HepG2 (cell line): ENCODE results near the gene ZNF792. TPM values are rescaled to one million over a fixed set of nuclear protein-coding genes. Genes with fewer than 3 reads are reported as not detected.
A peak's percentile ranks its signal among the peaks of the same experiment; 100 is the strongest.

Experiments
- CBX2 ChIP-seq, 2 experiments: fragments of 200-600 bp in 1 of 2; sonication (generic); formaldehyde crosslinking in 1 of 2; IDR thresholded peaks; 2 replicates each; pipeline versions ENCODE4 v1.7.0 to v1.8.1; 2018 to 2022; ENCODE audit warnings: low read depth in 2 of 2, low read length in 1 of 2, mild to moderate bottlenecking in 1 of 2, missing genetic modification reagents in 1 of 2
- CENPX ChIP-seq: sonication (generic); formaldehyde crosslinking; IDR thresholded peaks from 2 replicates; pipeline ENCODE4 v1.9.0; 2021; ENCODE audit warnings: mild to moderate bottlenecking, missing genetic modification reagents, moderate library complexity
- DMTF1 ChIP-seq: sonication (generic); formaldehyde crosslinking; IDR thresholded peaks from 2 replicates; pipeline ENCODE4 v1.4.0; 2020; ENCODE audit warnings: mild to moderate bottlenecking, missing genetic modification reagents
- SMYD3 ChIP-seq: sonication (generic); formaldehyde crosslinking; IDR thresholded peaks from 2 replicates; pipeline ENCODE4 v1.8.1; 2023; ENCODE audit warnings: mild to moderate bottlenecking, missing genetic modification reagents
- ZFP82 ChIP-seq: sonication (generic); formaldehyde crosslinking; IDR thresholded peaks from 2 replicates; pipeline ENCODE4 v1.5.1; 2020; ENCODE audit warnings: mild to moderate bottlenecking, missing genetic modification reagents, borderline replicate concordance
- ZNF180 ChIP-seq: sonication (generic); formaldehyde crosslinking; IDR thresholded peaks from 2 replicates; pipeline ENCODE4 v1.4.0; 2020; ENCODE audit warnings: low read depth, missing genetic modification reagents, borderline replicate concordance
- ZNF276 ChIP-seq: sonication (generic); formaldehyde crosslinking; IDR thresholded peaks from 2 replicates; pipeline ENCODE4 v1.4.0; 2020; ENCODE audit warnings: mild to moderate bottlenecking, low read depth, missing genetic modification reagents
- ZNF614 ChIP-seq: IDR thresholded peaks from 2 replicates; pipeline ENCODE4 v1.6.1; 2018; ENCODE audit warnings: missing biosample characterization, missing genetic modification reagents, inconsistent platforms, borderline replicate concordance
- ZNF670 ChIP-seq: sonication (generic); formaldehyde crosslinking; IDR thresholded peaks from 2 replicates; pipeline ENCODE4 v1.8.0; 2022; ENCODE audit warnings: mild to moderate bottlenecking, missing genetic modification reagents, borderline replicate concordance
- ZNF687 ChIP-seq: sonication (generic); formaldehyde crosslinking; IDR thresholded peaks from 2 replicates; pipeline ENCODE4 v1.5.1; 2020; ENCODE audit warnings: mild to moderate bottlenecking, missing genetic modification reagents, moderate library complexity
- ZNF724P ChIP-seq: sonication (generic); formaldehyde crosslinking; IDR thresholded peaks from 2 replicates; pipeline ENCODE4 v1.8.0; 2022; ENCODE audit warnings: missing genetic modification reagents, borderline replicate concordance
- polyA plus RNA-seq, 8 experiments: library from polyadenylated mRNA; depleted of rRNA in 3 of 8; stranded (reverse) in 7 of 8; unstranded in 1 of 8; fragments of >200 nt; fragmentation: Illumina TruSeq in 4 of 8; extraction: Trizol in 4 of 8; gene quantifications; 2 replicates each; pipeline versions ENCODE4 v1.2.1 to v1.2.3, GENCODE V29; 2011 to 2016; ENCODE audit warnings: low read depth in 4 of 8, missing spikeins in 1 of 8, mixed read lengths in 1 of 8; ENCODE audit not compliant: insufficient read depth in 1 of 8
- total RNA-seq, 5 experiments: library from RNA; depleted of rRNA; stranded (reverse); fragments of >200 nt; fragmentation: Illumina TruSeq; extraction: Trizol; gene quantifications; 2 replicates each; pipeline ENCODE4 v1.2.3, GENCODE V29; 2016; ENCODE audit warnings: low read depth in 1 of 5
- TF ChIP-seq, protein P1 (sequence below): sonication (generic); formaldehyde crosslinking; IDR thresholded peaks from 2 replicates; pipeline ENCODE4 v1.5.1; 2020; ENCODE audit warnings: mild to moderate bottlenecking, missing genetic modification reagents, borderline replicate concordance

Gene ZNF792
- total and polyA plus RNA-seq, 2 of the 13 experiments (the other 11 are each of a cell fraction or from before 2014, with no cell fraction given), result 5.5 to 11.5 TPM

GRCh38 chr19:34994643-34995541 lies 30.9 kb upstream of the ZNF792 start (continued):
- peak; percentile 85 for TF ChIP-seq ZNF687
- TF ChIP-seq ZNF724P (CRISPR knock-in tag), result peak; percentile 61; the same call in 1 of the 2 replicates
- peak; percentile 60; the same call in 1 of the 2 replicates for TF ChIP-seq SMYD3 (CRISPR knock-in tag)
- TF ChIP-seq DMTF1, result no peak
- TF ChIP-seq ZNF670 (CRISPR knock-in tag), result peak; percentile 46; the same call in 1 of the 2 replicates
- TF ChIP-seq, protein P1, sequence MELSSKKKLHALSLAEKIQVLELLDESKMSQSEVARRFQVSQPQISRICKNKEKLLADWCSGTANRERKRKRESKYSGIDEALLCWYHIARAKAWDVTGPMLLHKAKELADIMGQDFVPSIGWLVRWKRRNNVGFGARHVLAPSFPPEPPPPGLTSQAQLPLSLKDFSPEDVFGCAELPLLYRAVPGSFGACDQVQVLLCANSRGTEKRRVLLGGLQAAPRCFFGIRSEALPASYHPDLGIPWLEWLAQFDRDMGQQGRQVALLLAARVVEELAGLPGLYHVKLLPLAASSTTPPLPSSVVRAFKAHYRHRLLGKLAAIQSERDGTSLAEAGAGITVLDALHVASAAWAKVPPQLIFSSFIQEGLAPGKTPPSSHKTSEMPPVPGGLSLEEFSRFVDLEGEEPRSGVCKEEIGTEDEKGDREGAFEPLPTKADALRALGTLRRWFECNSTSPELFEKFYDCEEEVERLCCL (CRISPR knock-in tag), result no peak
- 0 out of 2 replicates have a peak, but pooled peaks have one; percentile 35 for TF ChIP-seq ZNF276 (CRISPR knock-in tag)
- no peak for TF ChIP-seq ZFP82
- peak; percentile 92 for TF ChIP-seq ZNF614
- no peak for TF ChIP-seq CBX2 (IDR thresholded peaks at IDR 0.05; ENCODE audit: low read depth, low read length)
- TF ChIP-seq CBX2 (CRISPR knock-in tag; IDR thresholded peaks at IDR 0.05; ENCODE audit: low read depth), result 0 out of 2 replicates have a peak, but pooled peaks have one; percentile 60
- TF ChIP-seq CENPX (CRISPR knock-in tag), result no peak
- no peak for TF ChIP-seq ZNF180 (CRISPR knock-in tag)
